Limb (tissue), 2 donors: ENCODE results near the gene ARL15.

Experiments used
- DNase-seq, 2 donors: peaks; one replicate each; pipeline ENCODE4 v3.0.0-alpha.2; 2016; ENCODE audit errors: extremely low spot score in 2 of 2

Gene ARL15

GRCh38 chr5:54315736-54316528 lies 5.6 kb upstream of the ARL15 start:
- DNase-seq = no peak

GRCh38 chr5:54313311-54314270 lies 3.2 kb upstream of the ARL15 start:
- no peak for DNase-seq

- no peak for DNase-seq
Observed at GRCh38 chr5:54312499-54312898, 2.1 kb upstream of the ARL15 start.

- DNase-seq = no peak
Observed at GRCh38 chr5:54311176-54311677, 854 bp upstream of the ARL15 start.

GRCh38 chr5:54309691-54310432 lies 511 bp downstream of the ARL15 start:
- DNase-seq = no peak

GRCh38 chr5:54309276-54309675 lies 1.1 kb downstream of the ARL15 start:
- DNase-seq = peak in 1 of 2 donors; percentile 34

- no peak for DNase-seq
Observed at GRCh38 chr5:54307583-54307982, 2.8 kb downstream of the ARL15 start.

GRCh38 chr5:54306893-54307292 lies 3.5 kb downstream of the ARL15 start:
- DNase-seq = no peak

GRCh38 chr5:54305737-54306136 lies 4.6 kb downstream of the ARL15 start:
- DNase-seq = no peak

- DNase-seq = no peak
Observed at GRCh38 chr5:54304040-54304439, 6.3 kb downstream of the ARL15 start.

GRCh38 chr5:54302267-54302687 lies 8.1 kb downstream of the ARL15 start:
- DNase-seq = no peak

- DNase-seq = no peak
Observed at GRCh38 chr5:54301849-54302248, 8.5 kb downstream of the ARL15 start.

GRCh38 chr5:54301220-54301619 lies 9.2 kb downstream of the ARL15 start:
- DNase-seq = no peak

GRCh38 chr5:54298947-54299346 lies 11.4 kb downstream of the ARL15 start:
- no peak for DNase-seq

- DNase-seq = no peak
Observed at GRCh38 chr5:54296386-54296785, 14.0 kb downstream of the ARL15 start.

GRCh38 chr5:54295651-54296276 lies 14.6 kb downstream of the ARL15 start:
- DNase-seq = no peak

GRCh38 chr5:54294097-54294667 lies 16.2 kb downstream of the ARL15 start:
- DNase-seq = no peak

GRCh38 chr5:54292866-54293265 lies 17.5 kb downstream of the ARL15 start:
- no peak for DNase-seq

- DNase-seq = no peak
Observed at GRCh38 chr5:54291498-54291897, 18.9 kb downstream of the ARL15 start.

GRCh38 chr5:54289769-54290168 lies 20.6 kb downstream of the ARL15 start:
- DNase-seq = no peak
